OCI-LY1 (cell line): Measurements from ENCODE around the gene KRT80.
A peak's percentile ranks its signal among the peaks of the same experiment; 100 is the strongest.

ENCODE experiments used
- H2AFZ ChIP-seq: fragments of 200-600 bp; sonication (generic), shearing (Covaris generic); 2 replicates; pipeline ENCODE4 v1.6.0; 2014; ENCODE audit warnings: antibody characterized with exemption, mild to moderate bottlenecking, low read length
- H3F3A ChIP-seq: fragments of 200-600 bp; sonication (generic), shearing (Covaris generic); 2 replicates; pipeline ENCODE4 v1.6.0; 2014; ENCODE audit warnings: mild to moderate bottlenecking, antibody characterized with exemption, low read length, moderate library complexity; ENCODE audit not compliant: insufficient read depth
- H3K27ac ChIP-seq: fragments of 200-600 bp; sonication (generic); 2 replicates; pipeline ENCODE4 v1.5.1; 2014; ENCODE audit warnings: low read length, mixed run types, mild to moderate bottlenecking, low read depth; ENCODE audit not compliant: poor library complexity, severe bottlenecking
- H3K27me3 ChIP-seq: fragments of 200-600 bp; sonication (generic); 2 replicates; pipeline ENCODE4 v1.6.0; 2014; ENCODE audit warnings: antibody characterized with exemption, mild to moderate bottlenecking, low read length, moderate library complexity; ENCODE audit not compliant: insufficient read depth
- H3K36me3 ChIP-seq: fragments of 200-600 bp; sonication (generic); 2 replicates; pipeline ENCODE4 v1.6.1; 2014; ENCODE audit warnings: mild to moderate bottlenecking, antibody characterized with exemption, low read length, moderate library complexity, mixed read lengths; ENCODE audit not compliant: insufficient read depth
- H3K4me1 ChIP-seq: fragments of 200-600 bp; sonication (generic); 2 replicates; pipeline ENCODE4 v1.5.1; 2014; ENCODE audit warnings: mild to moderate bottlenecking, low read length, moderate library complexity; ENCODE audit not compliant: insufficient read depth, severe bottlenecking
- H3K4me2 ChIP-seq: fragments of 200-600 bp; sonication (generic), shearing (Covaris generic); 2 replicates; pipeline ENCODE4 v1.6.1; 2014; ENCODE audit warnings: low read length
- H3K4me3 ChIP-seq: fragments of 200-600 bp; sonication (generic); 2 replicates; pipeline ENCODE4 v1.5.1; 2014; ENCODE audit warnings: low read length, low read depth, mild to moderate bottlenecking, mixed read lengths; ENCODE audit not compliant: poor library complexity, severe bottlenecking
- H3K79me2 ChIP-seq: fragments of 200-600 bp; shearing (Covaris generic); 2 replicates; pipeline ENCODE4 v1.6.1; 2016; ENCODE audit warnings: mixed run types, low read length, mixed read lengths; ENCODE audit not compliant: insufficient read depth
- H3K9ac ChIP-seq: fragments of 200-600 bp; sonication (generic), shearing (Covaris generic); 2 replicates; pipeline ENCODE4 v1.6.1; 2014; ENCODE audit warnings: mild to moderate bottlenecking, low read length, mixed read lengths
- H3K9me2 ChIP-seq: fragments of 200-600 bp; sonication (generic), shearing (Covaris generic); 2 replicates; pipeline ENCODE4 v1.6.1; 2014; ENCODE audit warnings: low read depth, mild to moderate bottlenecking, low read length, mixed read lengths
- H3K9me3 ChIP-seq: fragments of 200-600 bp; shearing (Covaris generic); 2 replicates; pipeline ENCODE4 v1.6.1; 2014; ENCODE audit warnings: low read length, mixed read lengths
- H4K20me1 ChIP-seq: fragments of 200-600 bp; sonication (generic), shearing (Covaris generic); 2 replicates; pipeline ENCODE4 v1.6.0; 2016; ENCODE audit warnings: mild to moderate bottlenecking, low read length; ENCODE audit not compliant: insufficient read depth
- CTCF ChIP-seq: fragments of 200-600 bp; sonication (generic), shearing (Covaris generic); IDR thresholded peaks from 2 replicates; pipeline ENCODE4 v1.5.1; 2017; ENCODE audit warnings: mild to moderate bottlenecking, antibody characterized with exemption, low read length, moderate library complexity, mixed read lengths
- EZH2 ChIP-seq: fragments of 200-600 bp; sonication (generic), shearing (Covaris generic); IDR thresholded peaks from 2 replicates; pipeline ENCODE4 v1.8.0; 2017; ENCODE audit warnings: borderline replicate concordance, mixed run types, mild to moderate bottlenecking, antibody characterized with exemption, low read length, moderate library complexity, mixed read lengths

The KRT80 gene

DNA sequence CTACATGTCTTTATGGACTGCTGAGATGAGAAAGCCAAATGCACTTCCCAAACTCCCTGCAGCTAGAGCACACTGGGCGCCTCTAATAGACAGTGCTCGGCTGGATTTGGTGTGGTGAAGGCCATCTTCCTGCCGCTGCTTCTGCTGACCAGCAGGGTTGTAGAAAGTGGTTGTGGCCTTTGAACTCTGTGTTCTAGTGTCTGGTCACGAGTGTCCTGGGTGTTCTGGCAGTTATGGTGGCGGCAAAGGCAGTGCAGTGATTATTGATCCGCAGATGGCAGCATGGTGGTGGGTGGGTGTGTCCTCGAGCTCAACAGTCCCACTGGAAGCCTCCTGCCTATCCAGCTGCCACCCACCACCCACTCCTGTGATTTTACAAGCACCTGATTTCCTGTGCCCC, 68.9 kb downstream of the KRT80 start:
- no peak overlapping the region for H3K9ac ChIP-seq
- H3K4me3 ChIP-seq = no peak overlapping the region
- H3K9me3 ChIP-seq = no peaks in the 10 kb centered on the region
- no peak overlapping the region for H3K4me2 ChIP-seq
- H3F3A ChIP-seq = peaks cover 5% of the 10 kb centered on the region
- TF ChIP-seq EZH2 (no peak), CTCF (no peak)
- H3K27me3 ChIP-seq = no peaks in the 10 kb centered on the region
- H3K27ac ChIP-seq = peak overlapping the region; percentile 98
- no peaks in the 10 kb centered on the region for H3K9me2 ChIP-seq
- H3K36me3 ChIP-seq = no peaks in the 10 kb centered on the region
- no peak overlapping the region for H2AFZ ChIP-seq
- H3K4me1 ChIP-seq = peaks cover 61% of the 10 kb centered on the region
- H3K79me2 ChIP-seq = no peaks in the 10 kb centered on the region
- no peaks in the 10 kb centered on the region for H4K20me1 ChIP-seq

DNA sequence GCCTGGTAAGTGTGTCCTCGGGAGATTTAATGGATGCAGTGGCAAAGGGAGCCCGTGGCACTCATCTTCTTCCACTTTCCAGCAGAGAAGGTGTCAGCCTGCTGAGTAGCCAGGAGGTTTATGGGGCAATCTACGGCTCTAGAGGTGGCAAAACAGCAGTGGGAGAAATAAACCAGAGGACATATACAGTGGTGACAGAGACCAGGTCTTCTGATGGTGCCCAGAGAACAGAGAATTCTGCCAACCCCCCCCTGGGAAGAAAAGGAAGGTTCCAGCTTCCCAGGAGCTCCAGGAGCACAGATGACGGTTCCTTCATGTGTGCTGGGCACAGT, 69.3 kb downstream of the KRT80 start:
- H3K27ac ChIP-seq = peak overlapping the region; percentile 98
- H4K20me1 ChIP-seq = no peaks in the 10 kb centered on the region
- H3K9ac ChIP-seq = peak overlapping the region; percentile 41; the same call in 1 of the 2 replicates
- no peaks in the 10 kb centered on the region for H3K79me2 ChIP-seq
- peaks cover 5% of the 10 kb centered on the region for H3F3A ChIP-seq
- no peaks in the 10 kb centered on the region for H3K27me3 ChIP-seq
- no peak overlapping the region for H2AFZ ChIP-seq
- H3K36me3 ChIP-seq = no peaks in the 10 kb centered on the region
- H3K4me3 ChIP-seq = no peak overlapping the region
- no peak overlapping the region for H3K4me2 ChIP-seq
- H3K4me1 ChIP-seq = peaks cover 65% of the 10 kb centered on the region
- TF ChIP-seq CTCF (no peak), EZH2 (no peak)
- H3K9me3 ChIP-seq = no peaks in the 10 kb centered on the region
- H3K9me2 ChIP-seq = no peaks in the 10 kb centered on the region

GRCh38 chr12:52121824-52122539, 69.8 kb downstream of the KRT80 start:
- H3K9ac ChIP-seq = peak overlapping the region; percentile 41; the same call in 1 of the 2 replicates
- no peak for TF ChIP-seq EZH2
- peak; percentile 84 for TF ChIP-seq CTCF
- H3K36me3 ChIP-seq = no peaks in the 10 kb centered on the region
- no peaks in the 10 kb centered on the region for H4K20me1 ChIP-seq
- no peaks in the 10 kb centered on the region for H3K9me2 ChIP-seq
- H3K9me3 ChIP-seq = no peaks in the 10 kb centered on the region
- no peak overlapping the region for H2AFZ ChIP-seq
- peak overlapping the region; percentile 98 for H3K27ac ChIP-seq
- H3K4me1 ChIP-seq = peaks cover 71% of the 10 kb centered on the region
- H3K4me3 ChIP-seq = peak overlapping the region; percentile 21
- no peaks in the 10 kb centered on the region for H3K27me3 ChIP-seq
- H3F3A ChIP-seq = peaks cover 5% of the 10 kb centered on the region
- peak overlapping the region; percentile 37 for H3K4me2 ChIP-seq
- H3K79me2 ChIP-seq = no peaks in the 10 kb centered on the region
